KOPT-K1 (cell line): ENCODE data around the gene FBXO17.
"Not testable (repeated sequence)": the region's sequence is repeated elsewhere in the genome, so short reads cannot be mapped to it uniquely, and the experiment has no call there.

Source experiments
- H3K27ac ChIP-seq: fragments of 200-600 bp; sonication (generic); 2 replicates; pipeline ENCODE4 v1.5.1; 2016; ENCODE audit warnings: antibody characterized with exemption, mild to moderate bottlenecking, low read depth, low read length; ENCODE audit not compliant: poor library complexity, severe bottlenecking
- H3K36me3 ChIP-seq: fragments of 200-600 bp; sonication (generic); 2 replicates; pipeline ENCODE4 v1.5.1; 2017; ENCODE audit warnings: antibody characterized with exemption, mild to moderate bottlenecking, low read length, moderate library complexity; ENCODE audit not compliant: insufficient read depth
- H3K9me3 ChIP-seq: fragments of 200-600 bp; sonication (generic); 2 replicates; pipeline ENCODE4 v1.5.1; 2017; ENCODE audit warnings: antibody characterized with exemption, low read length, mild to moderate bottlenecking; ENCODE audit not compliant: insufficient read depth, poor library complexity, severe bottlenecking

FBXO17 gene, protein sequence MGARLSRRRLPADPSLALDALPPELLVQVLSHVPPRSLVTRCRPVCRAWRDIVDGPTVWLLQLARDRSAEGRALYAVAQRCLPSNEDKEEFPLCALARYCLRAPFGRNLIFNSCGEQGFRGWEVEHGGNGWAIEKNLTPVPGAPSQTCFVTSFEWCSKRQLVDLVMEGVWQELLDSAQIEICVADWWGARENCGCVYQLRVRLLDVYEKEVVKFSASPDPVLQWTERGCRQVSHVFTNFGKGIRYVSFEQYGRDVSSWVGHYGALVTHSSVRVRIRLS

DNA sequence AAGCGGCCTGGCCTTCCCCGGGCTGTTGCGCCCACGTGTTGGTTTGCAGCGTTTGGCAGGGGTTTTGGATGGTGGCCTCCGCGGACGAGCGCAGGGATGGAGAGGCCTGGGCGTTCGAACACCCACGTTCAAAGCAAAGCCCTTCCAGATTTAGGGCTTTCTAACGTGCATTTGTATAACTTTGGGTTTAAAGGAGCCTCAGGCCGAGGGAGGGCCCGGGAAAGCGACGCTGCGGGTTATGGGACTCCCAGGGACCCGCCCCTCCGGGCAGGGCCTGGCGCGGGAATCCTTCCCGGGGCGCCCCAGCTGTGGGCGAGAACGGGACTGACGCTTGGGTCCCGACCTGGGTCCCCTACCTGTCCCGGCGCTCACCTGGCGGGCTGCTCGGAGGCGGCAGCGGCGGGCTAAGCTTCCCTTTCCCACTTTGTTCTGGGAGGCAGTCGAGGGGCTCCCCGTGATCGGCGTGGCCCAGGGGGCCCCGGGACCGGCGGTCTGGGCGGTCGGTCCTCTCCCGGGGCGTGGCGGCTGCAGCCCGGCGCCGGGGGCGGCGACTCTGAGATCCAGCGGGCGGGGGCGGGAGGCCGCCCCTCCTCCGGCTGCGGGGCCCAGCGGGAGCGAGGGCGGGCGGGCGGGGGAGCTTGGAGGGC, at the start of gene FBXO17:
Gene FBXO17, minus strand, starts transcription at position 529 of the 647 bp plus-strand sequence. CDS start 25,423 bp downstream, outside the sequence.
- H3K9me3 ChIP-seq, result peaks cover 9% of the 10 kb centered on the region
- H3K27ac ChIP-seq, result no peak within 1 kb of the TSS
- no peaks in the 10 kb centered on the region for H3K36me3 ChIP-seq

DNA sequence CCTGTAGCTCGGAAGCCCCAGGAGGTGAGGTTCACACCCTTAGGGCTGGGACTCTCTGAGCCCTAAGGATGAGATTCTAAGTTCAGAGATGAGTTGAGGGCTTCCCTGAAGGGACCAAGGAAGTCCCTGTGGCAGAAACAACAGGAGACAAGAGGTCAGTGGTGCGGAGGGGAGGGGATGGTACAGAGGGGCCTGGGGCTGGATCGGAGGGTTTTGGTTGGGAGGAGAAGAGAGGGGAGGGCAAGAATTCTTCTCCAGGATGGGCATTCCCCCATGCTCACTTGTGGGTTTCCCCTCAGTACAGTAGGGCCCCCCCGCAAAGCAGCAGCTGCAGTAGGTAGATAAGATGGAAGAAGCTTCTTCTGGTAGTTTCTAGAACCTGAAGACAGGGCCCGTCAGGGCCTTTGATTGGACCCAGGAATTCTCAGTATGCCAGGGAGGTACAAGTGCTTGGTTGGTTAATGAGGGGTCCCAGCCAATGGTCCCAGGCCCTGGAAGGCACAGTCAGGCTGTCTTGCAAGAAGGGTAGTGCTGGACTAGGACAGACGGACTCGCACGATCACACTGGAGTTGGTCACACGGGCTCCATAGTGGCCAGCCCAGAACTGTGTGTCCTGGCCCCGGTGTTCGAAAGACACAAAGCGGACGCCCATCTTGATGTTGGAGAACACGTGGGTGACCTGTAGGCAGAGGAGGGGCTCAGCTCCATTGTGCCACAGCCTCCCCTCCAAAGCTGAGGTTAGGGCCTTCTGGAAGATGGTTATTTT, 49.5 kb upstream of the FBXO17 start:
- no peak overlapping the region for H3K27ac ChIP-seq
- no peaks in the 10 kb centered on the region for H3K36me3 ChIP-seq

DNA sequence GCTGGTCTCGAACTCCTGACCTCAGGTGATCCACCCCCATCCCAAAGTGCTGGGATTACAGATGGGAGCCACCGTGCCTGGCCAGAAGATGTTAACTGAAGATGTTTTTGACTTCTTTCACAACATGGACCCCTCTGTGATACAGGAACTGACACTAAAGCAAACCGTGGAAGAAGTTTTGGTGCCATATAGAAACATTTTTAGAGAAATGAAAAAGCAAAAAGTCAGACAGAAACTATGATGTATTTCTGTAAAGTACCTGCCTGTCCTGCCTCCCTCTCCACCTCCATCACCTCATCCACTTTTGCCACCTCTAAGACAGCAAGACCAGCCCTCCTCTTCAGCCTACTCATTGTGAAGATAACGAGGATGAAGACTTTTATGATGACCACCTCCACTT, 45.5 kb upstream of the FBXO17 start:
- Histone ChIP-seq H3K9me3 (no peaks in the 10 kb centered on the region), H3K27ac (no peak overlapping the region), H3K36me3 (no peaks in the 10 kb centered on the region)

More for the DNA sequence above, 49.5 kb upstream of the FBXO17 start:
- H3K9me3 ChIP-seq, result no peaks in the 10 kb centered on the region

DNA sequence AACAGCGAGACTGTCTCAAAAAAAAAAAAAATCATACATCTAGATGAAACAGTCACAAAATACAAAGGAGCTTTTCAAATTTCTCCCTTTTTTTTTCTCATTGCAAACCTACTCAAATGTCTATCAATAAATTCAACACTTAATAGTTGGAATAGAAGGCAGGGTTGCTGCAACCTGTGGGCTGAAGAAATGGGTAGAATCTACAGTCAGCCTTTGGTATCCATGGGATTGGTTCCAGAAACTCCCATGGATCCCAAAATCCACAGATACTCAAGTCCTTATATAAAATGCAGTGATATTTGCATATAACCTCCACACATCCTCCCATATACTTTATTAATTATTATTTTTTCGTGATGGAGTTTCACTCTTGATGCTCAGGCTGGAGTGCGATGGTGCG, 42.1 kb upstream of the FBXO17 start:
- no peaks in the 10 kb centered on the region for H3K36me3 ChIP-seq
- H3K9me3 ChIP-seq, result no peaks in the 10 kb centered on the region
- H3K27ac ChIP-seq, result no peak overlapping the region

DNA sequence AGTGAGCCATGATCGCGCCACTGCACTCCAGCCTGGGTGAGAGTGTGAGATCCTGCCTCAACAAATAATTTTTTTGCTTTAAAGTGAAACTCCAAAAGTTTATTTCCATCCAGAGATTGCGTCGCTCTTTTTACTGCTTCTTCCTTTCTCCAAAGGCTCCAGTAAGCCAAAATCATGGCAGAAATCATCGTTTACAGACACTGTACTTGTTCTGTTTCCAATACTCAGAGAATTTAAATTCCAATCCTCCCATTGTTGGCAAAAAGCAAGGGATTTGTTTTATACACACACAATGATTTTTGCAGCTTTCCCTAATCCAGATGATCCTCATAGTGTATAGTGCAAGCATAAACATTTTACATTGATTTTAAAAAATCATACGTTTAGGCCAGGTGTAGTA, 41.5 kb upstream of the FBXO17 start:
- no peaks in the 10 kb centered on the region for H3K9me3 ChIP-seq
- no peak overlapping the region for H3K27ac ChIP-seq
- H3K36me3 ChIP-seq, result no peaks in the 10 kb centered on the region

DNA sequence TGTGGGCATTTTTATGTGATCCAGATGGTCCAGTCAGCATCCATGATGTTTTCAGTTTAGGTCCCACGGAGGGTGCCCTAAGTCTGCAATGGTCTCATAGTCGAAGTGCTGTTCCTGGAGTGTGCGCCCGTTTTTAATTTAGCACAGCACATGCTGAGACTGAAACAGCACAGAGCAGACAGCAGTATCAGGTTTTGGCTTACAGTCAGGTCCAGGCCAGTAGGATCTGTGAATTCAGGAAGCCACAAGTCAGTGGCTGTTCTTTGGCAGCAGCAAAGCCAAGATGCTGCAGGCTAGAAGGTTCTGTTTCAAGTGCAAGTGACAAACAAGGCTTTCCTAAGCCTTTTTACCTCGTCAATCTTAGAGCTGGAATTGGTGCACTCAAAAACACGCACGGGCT, 38.5 kb upstream of the FBXO17 start:
- Histone ChIP-seq H3K36me3 (no peaks in the 10 kb centered on the region), H3K27ac (no peak overlapping the region), H3K9me3 (peaks cover 12% of the 10 kb centered on the region)

DNA sequence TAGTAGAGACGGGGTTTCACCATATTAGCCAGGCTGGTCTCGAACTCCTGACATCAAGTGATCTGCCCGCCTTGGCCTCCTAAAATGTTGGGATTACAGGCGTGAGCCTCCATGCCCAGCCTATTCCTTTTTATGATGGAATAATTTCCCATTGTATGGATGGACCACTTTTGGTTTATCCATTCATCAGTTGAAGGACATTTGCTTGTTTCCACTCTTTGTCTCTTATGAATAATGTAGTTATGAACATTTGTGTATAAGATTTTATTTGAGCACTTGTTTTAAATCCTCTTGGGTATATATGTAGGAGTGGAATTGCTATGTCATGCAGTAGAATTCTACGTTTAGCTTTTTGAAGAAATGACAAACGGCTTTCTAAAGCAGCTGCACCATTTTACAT, 33.5 kb upstream of the FBXO17 start:
- H3K9me3 ChIP-seq, result peaks cover 12% of the 10 kb centered on the region
- no peak overlapping the region for H3K27ac ChIP-seq
- H3K36me3 ChIP-seq, result no peaks in the 10 kb centered on the region

DNA sequence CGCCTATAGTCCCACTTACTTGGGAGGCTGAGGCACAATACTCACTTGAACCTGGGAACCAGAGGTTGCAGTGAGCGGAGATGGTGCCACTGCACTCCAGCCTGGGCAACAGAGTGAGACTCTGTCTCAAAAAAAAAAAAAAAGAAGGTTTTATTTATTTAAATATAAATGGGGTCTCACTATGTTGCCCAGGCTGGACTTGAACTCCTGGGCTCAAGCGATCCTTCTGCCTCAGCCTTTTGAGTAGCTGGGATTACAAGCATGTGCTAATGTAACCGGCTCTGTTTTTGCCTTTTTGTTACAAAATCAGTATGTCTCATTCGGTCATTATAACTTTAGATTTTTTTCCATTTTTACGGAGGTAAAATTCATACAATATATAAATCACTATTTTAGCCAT, 32.6 kb upstream of the FBXO17 start:
- no peaks in the 10 kb centered on the region for H3K36me3 ChIP-seq
- H3K9me3 ChIP-seq, result peaks cover 12% of the 10 kb centered on the region
- H3K27ac ChIP-seq, result no peak overlapping the region

DNA sequence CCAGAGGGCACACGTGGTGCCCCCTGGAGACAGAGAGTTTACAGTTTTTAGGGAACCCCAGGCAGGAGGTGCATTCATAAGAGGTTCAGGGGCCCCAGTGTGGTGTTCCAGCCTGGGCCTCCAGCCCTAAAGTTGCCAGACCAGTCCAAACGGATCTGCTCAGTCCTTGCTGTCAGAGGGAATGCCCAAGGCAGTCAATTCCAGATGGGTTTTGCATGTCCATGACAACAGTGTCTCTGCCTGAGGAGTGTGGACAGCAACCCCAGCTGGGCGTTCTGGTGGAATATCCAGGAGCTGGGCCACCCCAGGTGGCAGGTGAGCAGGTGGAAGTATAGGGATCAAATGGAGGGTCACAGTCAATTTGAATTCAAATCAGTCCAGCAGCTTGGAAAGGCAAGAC, 31.6 kb upstream of the FBXO17 start:
- Histone ChIP-seq H3K27ac (no peak overlapping the region), H3K36me3 (no peaks in the 10 kb centered on the region), H3K9me3 (peaks cover 12% of the 10 kb centered on the region)

DNA sequence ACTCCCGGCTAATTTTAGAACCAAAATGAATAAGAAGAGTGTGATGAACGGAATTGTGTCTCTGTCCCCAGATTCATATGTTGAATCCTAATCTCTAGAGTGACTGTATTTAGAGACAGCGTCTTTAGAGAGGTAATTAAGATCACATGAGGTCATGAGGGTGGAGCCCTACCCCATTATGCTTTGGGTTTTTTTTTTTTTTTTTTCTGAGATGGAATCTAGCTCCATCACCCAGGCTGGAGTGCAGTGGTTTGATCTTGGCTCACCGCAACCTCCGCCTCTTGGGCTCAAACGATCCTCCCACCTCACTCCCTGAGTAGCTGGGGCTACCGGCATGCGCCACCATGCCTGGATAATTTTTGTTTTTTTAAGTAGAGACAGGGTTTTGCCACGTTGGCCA, 28.9 kb upstream of the FBXO17 start:
- H3K36me3 ChIP-seq, result no peaks in the 10 kb centered on the region
- H3K27ac ChIP-seq, result no peak overlapping the region
- no peaks in the 10 kb centered on the region for H3K9me3 ChIP-seq

DNA sequence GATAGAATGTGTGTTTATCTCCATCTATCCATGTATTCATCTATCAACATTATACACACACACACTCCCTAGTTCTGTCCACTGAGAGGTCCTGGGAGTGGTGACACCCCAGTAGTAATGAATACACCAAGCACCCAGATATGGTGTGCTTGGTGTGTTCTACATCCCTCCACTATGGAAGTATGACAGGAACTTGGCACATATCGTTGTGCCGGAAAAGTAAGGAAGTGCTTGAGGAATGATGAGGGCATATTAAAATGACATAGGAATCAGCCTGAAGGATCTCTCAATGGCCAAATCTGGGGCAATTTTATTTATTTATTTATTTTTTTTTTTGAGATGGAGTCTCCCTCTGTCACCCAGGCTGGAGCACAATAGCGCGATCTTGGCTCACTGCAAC, 28.3 kb upstream of the FBXO17 start:
- Histone ChIP-seq H3K9me3 (no peaks in the 10 kb centered on the region), H3K27ac (no peak overlapping the region), H3K36me3 (no peaks in the 10 kb centered on the region)

DNA sequence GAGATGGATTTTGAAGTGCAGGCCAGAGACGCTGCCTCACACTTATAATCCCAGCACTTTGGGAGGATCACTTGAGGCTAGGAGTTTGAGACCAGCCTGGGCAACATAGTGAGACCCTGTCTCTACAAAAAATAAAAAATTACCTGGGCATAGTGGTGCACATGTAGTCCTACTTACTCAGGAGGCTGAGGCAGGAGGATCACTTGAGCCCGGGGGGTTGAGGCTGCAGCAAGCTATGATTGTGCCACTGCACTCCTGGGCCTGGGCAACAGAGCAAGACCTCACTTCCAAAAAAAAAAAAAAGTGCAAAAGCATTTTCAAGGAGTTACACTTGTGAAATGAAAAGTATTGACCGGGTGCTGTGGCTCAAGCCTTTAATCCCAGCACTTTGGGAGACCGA, 27.6 kb upstream of the FBXO17 start:
- no peak overlapping the region for H3K27ac ChIP-seq
- H3K9me3 ChIP-seq, result no peaks in the 10 kb centered on the region
- no peaks in the 10 kb centered on the region for H3K36me3 ChIP-seq

DNA sequence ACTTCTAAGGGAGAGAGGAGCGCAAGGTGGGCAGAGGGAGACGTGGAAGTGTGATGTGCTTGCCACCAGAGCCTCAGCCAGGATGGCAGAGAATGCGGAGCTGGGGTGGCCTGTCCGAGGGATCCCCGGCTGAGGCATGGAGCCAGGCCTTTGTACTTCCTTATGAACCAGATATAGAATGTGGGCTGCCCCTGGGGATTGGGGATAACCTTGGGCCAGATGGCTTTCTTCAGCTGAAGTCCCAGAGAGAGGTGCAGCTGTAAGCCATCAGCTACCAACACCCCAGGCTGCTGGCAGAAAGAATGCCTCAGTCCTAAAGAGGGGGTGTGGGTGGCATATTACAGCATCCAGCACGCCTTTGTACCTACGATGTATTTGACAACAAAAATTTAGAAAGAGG, 25.5 kb upstream of the FBXO17 start:
- no peak overlapping the region for H3K27ac ChIP-seq
- no peaks in the 10 kb centered on the region for H3K9me3 ChIP-seq
- H3K36me3 ChIP-seq, result no peaks in the 10 kb centered on the region

DNA sequence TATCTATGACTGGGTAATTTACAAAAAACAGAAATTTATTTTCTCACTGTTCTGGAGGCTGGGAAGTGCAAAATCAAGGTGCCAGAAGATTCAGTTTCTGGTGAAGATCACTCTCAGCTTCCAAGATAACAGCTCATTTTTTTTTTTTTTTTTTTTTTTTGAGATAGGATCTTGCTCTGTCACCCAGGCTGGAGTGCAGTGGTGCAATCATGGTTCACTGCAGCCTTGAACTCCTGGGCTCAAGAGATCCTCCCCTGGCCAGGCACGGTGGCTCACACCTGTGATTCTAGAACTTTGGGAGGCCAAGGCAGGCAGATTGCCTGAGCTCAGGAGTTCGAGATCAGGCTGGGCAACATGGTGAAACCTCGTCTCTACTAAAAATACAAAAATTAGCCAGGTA, 22.0 kb upstream of the FBXO17 start:
- not testable (repeated sequence) for H3K9me3 ChIP-seq, H3K27ac ChIP-seq, H3K36me3 ChIP-seq

DNA sequence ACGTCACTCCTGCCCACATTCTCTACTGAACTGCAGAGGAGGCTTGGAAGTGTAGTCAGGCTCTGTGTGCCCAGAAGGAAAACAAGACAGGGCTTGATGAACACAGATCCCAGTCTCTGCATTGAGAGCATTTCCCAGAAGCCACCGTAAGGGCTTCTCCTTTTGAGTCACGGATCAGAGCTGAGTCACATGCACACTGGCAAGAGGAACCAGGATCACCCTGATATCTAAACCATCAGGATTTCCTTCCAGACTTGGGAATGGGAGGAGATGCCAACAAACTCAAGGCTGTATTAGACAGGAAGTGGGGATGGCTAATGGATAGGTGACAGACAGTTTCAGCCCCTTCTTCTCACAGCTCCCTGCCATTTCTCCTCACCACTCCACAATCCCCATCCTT, 17.7 kb upstream of the FBXO17 start:
- no peaks in the 10 kb centered on the region for H3K9me3 ChIP-seq
- H3K27ac ChIP-seq, result no peak overlapping the region
- H3K36me3 ChIP-seq, result no peaks in the 10 kb centered on the region
